Measurements from ENCODE around the gene CLTCL1.

CLTCL1 gene

GRCh38 chr22:19178065-19178656 is 113.4 kb downstream of the CLTCL1 start:
- H3K27ac ChIP-seq (replicated peaks), result peak overlapping the region; percentile 75
- H3K4me3 ChIP-seq (replicated peaks; ENCODE audit: insufficient read depth, low read length), result peak overlapping the region; percentile 72
- no peak for TF ChIP-seq SPI1 (IDR thresholded peaks at IDR 0.05; ENCODE audit: borderline replicate concordance, low read depth)
- TF ChIP-seq GABPA (IDR thresholded peaks at IDR 0.05; ENCODE audit: low read depth), result no peak
- TF ChIP-seq REST (IDR thresholded peaks at IDR 0.05; ENCODE audit: insufficient replicate concordance, low read depth), result no peak
- no peaks in the 10 kb centered on the region for H3K27me3 ChIP-seq (ENCODE audit: insufficient read depth, poor library complexity, severe bottlenecking)
- DNase-seq (ENCODE audit: low read depth in 1 of 2, low spot score in 1 of 2), result peak; percentile 35 to 65

- Histone ChIP-seq H3K27me3 (ENCODE audit: insufficient read depth, poor library complexity, severe bottlenecking) (no peaks in the 10 kb centered on the region), H3K4me3 (replicated peaks; ENCODE audit: insufficient read depth, low read length) (peak overlapping the region; percentile 72), H3K27ac (replicated peaks) (peak overlapping the region; percentile 47)
- no peak for TF ChIP-seq GABPA (IDR thresholded peaks at IDR 0.05; ENCODE audit: low read depth)
- TF ChIP-seq POLR2AphosphoS5 (IDR thresholded peaks at IDR 0.05; ENCODE audit: low read depth), result peak; percentile 31; the same call in 1 of the 2 replicates
- no peak for TF ChIP-seq REST (IDR thresholded peaks at IDR 0.05; ENCODE audit: insufficient replicate concordance, low read depth)
- no peak for DNase-seq (ENCODE audit: low read depth in 1 of 2, low spot score in 1 of 2)
Measured at GRCh38 chr22:19177164-19178064, 114.1 kb downstream of the CLTCL1 start.

GRCh38 chr22:19176732-19177131 is 114.8 kb downstream of the CLTCL1 start:
- Histone ChIP-seq H3K27ac (replicated peaks) (no peak overlapping the region), H3K4me3 (replicated peaks; ENCODE audit: insufficient read depth, low read length) (no peak overlapping the region), H3K27me3 (ENCODE audit: insufficient read depth, poor library complexity, severe bottlenecking) (no peaks in the 10 kb centered on the region)
- no peak for DNase-seq (ENCODE audit: low read depth in 1 of 2, low spot score in 1 of 2)
- TF ChIP-seq GABPA (IDR thresholded peaks at IDR 0.05; ENCODE audit: low read depth), result no peak

GRCh38 chr22:19176175-19176643 is 115.3 kb downstream of the CLTCL1 start:
- Histone ChIP-seq H3K4me3 (replicated peaks; ENCODE audit: insufficient read depth, low read length) (no peak overlapping the region), H3K27ac (replicated peaks) (no peak overlapping the region), H3K27me3 (ENCODE audit: insufficient read depth, poor library complexity, severe bottlenecking) (no peaks in the 10 kb centered on the region)
- no peak for DNase-seq (ENCODE audit: low read depth in 1 of 2, low spot score in 1 of 2)
- no peak for TF ChIP-seq SPI1 (IDR thresholded peaks at IDR 0.05; ENCODE audit: borderline replicate concordance, low read depth)
- 0 out of 2 replicates have a peak, but pooled peaks have one; percentile 3 for TF ChIP-seq POLR2AphosphoS5 (IDR thresholded peaks at IDR 0.05; ENCODE audit: low read depth)
- no peak for TF ChIP-seq CTCF (IDR thresholded peaks at IDR 0.05; ENCODE audit: insufficient read depth, low read length)

- TF ChIP-seq GABPA (IDR thresholded peaks at IDR 0.05; ENCODE audit: low read depth) (no peak), POLR2AphosphoS5 (IDR thresholded peaks at IDR 0.05; ENCODE audit: low read depth) (peak; percentile 7; the same call in 1 of the 2 replicates)
- Histone ChIP-seq H3K4me3 (replicated peaks; ENCODE audit: insufficient read depth, low read length) (no peak overlapping the region), H3K27me3 (ENCODE audit: insufficient read depth, poor library complexity, severe bottlenecking) (no peaks in the 10 kb centered on the region), H3K27ac (replicated peaks) (no peak overlapping the region)
- DNase-seq (ENCODE audit: low read depth in 1 of 2, low spot score in 1 of 2), result peak in 1 of 2 experiments; percentile 38
Measured at GRCh38 chr22:19175602-19176174, 115.8 kb downstream of the CLTCL1 start.
